Measurements from ENCODE around the gene CXCR4. TPM values are rescaled to one million over a fixed set of nuclear protein-coding genes. Genes with fewer than 3 reads are reported as not detected.

Gene CXCR4
- total and polyA plus RNA-seq, 12 donors = 1.5 to 24.0 (median 4.4) TPM

GRCh38 chr2:136136931-136137330 lies 19.0 kb upstream of the CXCR4 start:
- WGBS, 2 donors = 73 to 78% methylated on average over 1 of the region's 1 CpG
- ATAC-seq (no peak), DNase-seq (no peak)
- Histone ChIP-seq H3K4me3 (no peak overlapping the region), H3K36me3 (no peaks in the 10 kb centered on the region), H3K4me1 (peaks cover 0 to 88% (median 0%) of the 10 kb centered on the region in 9 donors), H3K9me3 (no peaks in the 10 kb centered on the region), H3K27me3 (peaks cover 0 to 5% (median 0%) of the 10 kb centered on the region in 7 donors), H3K27ac (peak overlapping the region in 1 of 10 donors; percentile 88)
- no peak for TF ChIP-seq CTCF (IDR thresholded peaks at IDR 0.05)
- intact Hi-C loops (cut with DNase I) = no loop called here

DNA sequence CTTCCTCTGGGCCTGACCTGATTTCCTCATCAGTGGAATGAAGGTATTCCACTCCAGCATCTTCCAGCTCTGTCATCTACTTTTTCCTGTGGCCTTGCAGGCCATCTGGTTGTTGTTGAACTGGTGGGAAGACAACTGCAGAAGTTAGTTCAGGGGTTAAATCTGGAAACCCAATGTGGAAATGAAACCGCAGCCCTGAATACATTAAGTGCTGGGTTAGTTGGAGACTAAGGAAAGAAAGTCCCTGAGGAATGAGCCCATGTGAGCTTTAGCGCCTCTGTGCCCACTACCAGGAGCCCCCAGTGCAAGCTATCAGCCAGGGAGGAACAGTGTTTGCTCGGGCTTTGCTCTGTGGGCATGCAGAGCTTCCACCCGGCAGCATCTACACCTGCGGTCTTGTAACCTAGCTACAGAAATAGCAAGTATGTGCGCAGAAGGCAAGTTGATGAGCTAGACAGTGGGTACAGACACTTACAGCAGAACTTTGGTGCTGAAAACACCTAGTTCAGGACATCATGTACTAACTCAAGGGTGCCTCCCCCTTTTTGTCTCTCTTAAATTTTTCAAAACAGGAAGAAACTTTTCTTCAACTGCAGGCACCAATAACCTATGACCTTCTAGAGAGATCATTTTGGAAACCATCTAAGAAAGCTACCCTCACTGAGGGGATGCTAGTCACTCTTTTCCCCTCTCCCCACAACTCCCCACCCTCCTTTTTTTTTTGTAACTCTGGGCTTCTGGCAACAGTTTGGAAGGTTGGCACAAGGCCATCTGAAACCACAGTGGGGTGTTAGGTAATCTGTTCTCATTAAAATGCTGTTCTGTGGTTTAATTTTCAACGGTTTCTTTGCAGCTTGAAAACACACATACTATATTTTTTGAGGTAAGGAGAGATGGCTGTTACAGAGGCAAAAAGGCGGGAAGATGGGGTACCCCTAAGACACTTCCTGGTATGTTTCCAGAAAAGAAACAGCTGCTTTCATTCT lies 18.3 kb upstream of the CXCR4 start:
- DNase-seq (no peak), ATAC-seq (peak in 7 of 8 donors; percentile 11 to 77 (median 36))
- TF ChIP-seq CTCF (IDR thresholded peaks at IDR 0.05) = no peak
- H3K4me1 ChIP-seq = peaks cover 0 to 85% (median 0%) of the 10 kb centered on the region in 9 donors
- H3K27ac ChIP-seq = peak overlapping the region in 1 of 10 donors; percentile 88
- WGBS, 2 donors = 82 to 83% methylated on average over 8 of the region's 8 CpGs
- no peaks in the 10 kb centered on the region for H3K36me3 ChIP-seq
- H3K4me3 ChIP-seq = peak overlapping the region in 1 of 10 donors; percentile 13
- no peaks in the 10 kb centered on the region for H3K9me3 ChIP-seq
- intact Hi-C loops (cut with DNase I) = no loop called here
- peaks cover 0 to 6% (median 0%) of the 10 kb centered on the region in 7 donors for H3K27me3 ChIP-seq

DNA sequence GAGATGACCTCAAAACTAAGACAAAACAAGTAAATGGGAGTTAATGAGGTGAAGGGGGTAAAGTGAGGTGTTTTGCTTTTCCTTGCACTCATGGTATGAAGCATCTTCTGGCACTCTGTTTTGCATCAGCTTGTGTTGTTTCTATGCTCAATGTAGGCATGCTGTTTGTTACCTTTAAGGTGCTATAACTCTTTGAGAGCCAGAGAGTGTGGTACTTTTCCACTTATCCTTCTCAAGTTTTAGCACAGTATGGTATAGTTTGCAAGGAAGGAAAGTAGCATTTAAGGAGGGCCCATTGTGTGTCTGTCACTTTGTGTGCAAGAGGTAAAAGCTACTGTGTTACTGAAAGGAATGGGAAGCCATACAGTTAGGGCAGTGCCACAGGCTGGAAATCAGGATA lies 17.5 kb upstream of the CXCR4 start:
- TF ChIP-seq CTCF (IDR thresholded peaks at IDR 0.05) = no peak
- DNase-seq (no peak), ATAC-seq (no peak)
- peaks cover 0 to 6% (median 0%) of the 10 kb centered on the region in 7 donors for H3K27me3 ChIP-seq
- H3K4me3 ChIP-seq = no peak overlapping the region
- peak overlapping the region in 1 of 10 donors; percentile 88 for H3K27ac ChIP-seq
- H3K9me3 ChIP-seq = no peaks in the 10 kb centered on the region
- peaks cover 0 to 90% (median 0%) of the 10 kb centered on the region in 9 donors for H3K4me1 ChIP-seq
- H3K36me3 ChIP-seq = no peaks in the 10 kb centered on the region
- intact Hi-C loops (cut with DNase I) = no loop called here

DNA sequence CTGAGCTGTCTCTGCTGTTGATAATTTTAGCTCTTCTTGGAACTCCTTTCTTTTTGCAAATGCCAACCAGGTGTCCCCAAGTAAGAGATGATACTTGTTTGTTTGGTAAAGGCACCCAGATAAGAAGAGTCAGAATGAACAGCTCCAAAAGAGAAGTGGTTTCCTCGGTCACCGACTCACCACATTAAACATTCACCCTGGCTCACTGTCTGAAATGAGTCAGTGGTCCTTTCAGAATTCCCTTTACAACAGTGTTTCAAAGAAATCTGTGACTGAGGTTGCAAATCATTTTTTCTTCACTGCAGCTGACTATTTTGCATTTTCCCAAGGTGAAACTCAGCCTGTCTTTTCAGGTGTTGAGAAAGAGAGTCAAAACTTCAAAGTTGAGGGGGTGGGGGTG lies 16.2 kb upstream of the CXCR4 start:
- H3K4me3 ChIP-seq = no peak overlapping the region
- H3K9me3 ChIP-seq = no peaks in the 10 kb centered on the region
- H3K27ac ChIP-seq = peak overlapping the region in 1 of 10 donors; percentile 88
- WGBS, 2 donors = 78 to 90% methylated on average over 2 of the region's 2 CpGs
- H3K27me3 ChIP-seq = peaks cover 0 to 6% (median 0%) of the 10 kb centered on the region in 7 donors
- ATAC-seq (no peak), DNase-seq (no peak)
- H3K36me3 ChIP-seq = no peaks in the 10 kb centered on the region
- TF ChIP-seq CTCF (IDR thresholded peaks at IDR 0.05) = no peak
- peaks cover 0 to 91% (median 0%) of the 10 kb centered on the region in 9 donors for H3K4me1 ChIP-seq
- intact Hi-C loops (cut with DNase I) = no loop called here

Data from heart right ventricle (tissue), 16 donors.